ENCODE data around the gene NAPG.
"Not testable (repeated sequence)": the region's sequence is repeated elsewhere in the genome, so short reads cannot be mapped to it uniquely, and the experiment has no call there.

NAPG gene

DNA sequence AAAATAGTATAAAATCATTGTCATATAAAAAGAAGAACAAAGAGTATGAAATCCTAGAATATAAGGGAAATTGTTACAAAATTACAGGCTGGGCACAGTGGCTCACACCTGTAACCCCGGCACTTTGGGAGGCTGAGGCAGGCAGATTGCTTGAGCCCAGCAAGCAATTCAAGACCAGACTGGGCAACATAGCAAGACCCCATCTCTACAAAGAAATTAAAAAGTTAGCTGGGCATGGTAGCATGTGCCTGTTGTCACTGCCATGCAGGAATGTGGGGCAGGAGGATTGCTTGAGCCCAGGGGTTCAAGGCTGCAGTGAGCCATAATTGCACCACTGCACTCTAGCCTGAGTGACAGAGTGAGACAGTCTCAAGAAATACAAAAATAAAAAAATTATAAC, 44.8 kb downstream of the NAPG start:
- H3K27me3 ChIP-seq (ENCODE audit: control insufficient read depth in 3 of 3, insufficient read depth in 3 of 3, low read depth in 1 of 3, low read length in 3 of 3) = no peaks in the 10 kb centered on the region
- no peak overlapping the region for H2AFZ ChIP-seq (ENCODE audit: low read length)
- WGBS, 2 donors (ENCODE audit: extremely low coverage in 2 of 2, insufficient read length in 2 of 2, insufficient replicate concordance in 1 of 2) = no CpG with 5 or more reads among the region's 1 CpG

DNA sequence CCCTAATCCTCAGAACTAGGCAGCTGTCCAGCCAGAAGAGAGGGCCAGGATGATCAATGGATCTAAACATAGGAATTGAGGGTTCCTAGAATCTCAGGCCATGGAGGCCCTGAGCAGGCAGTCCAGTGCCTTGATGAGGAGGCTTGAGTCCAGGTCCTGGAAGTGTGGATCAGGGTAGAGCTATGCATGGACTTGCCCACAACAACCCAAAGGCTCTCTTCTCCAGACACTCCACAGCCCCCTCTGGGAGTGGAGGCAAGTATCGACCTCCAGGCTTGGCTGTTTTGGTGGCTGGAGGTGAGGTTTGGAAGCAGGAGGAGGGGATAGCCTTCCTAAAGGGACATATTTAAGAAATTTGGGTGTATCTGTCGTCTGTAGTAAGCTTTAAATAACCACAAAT, 45.7 kb downstream of the NAPG start:
- H3K79me1 ChIP-seq (ENCODE audit: low read depth, low read length) = no peaks in the 10 kb centered on the region
- no peak overlapping the region for H3K4me3 ChIP-seq (ENCODE audit: low read length in 2 of 2)
- H3K4ac ChIP-seq (ENCODE audit: low read length) = no peak overlapping the region
- H3K27me3 ChIP-seq (ENCODE audit: control insufficient read depth in 3 of 3, insufficient read depth in 3 of 3, low read depth in 1 of 3, low read length in 3 of 3) = no peaks in the 10 kb centered on the region
- H2BK120ac ChIP-seq (ENCODE audit: low read depth, low read length) = no peak overlapping the region
- H2AK5ac ChIP-seq (ENCODE audit: low read depth, low read length) = no peak overlapping the region
- H2BK12ac ChIP-seq (ENCODE audit: low read length) = no peak overlapping the region
- no peak overlapping the region for H3K4me2 ChIP-seq (ENCODE audit: insufficient read depth, low read length, poor library complexity, severe bottlenecking)
- no peak overlapping the region for H3K23ac ChIP-seq (ENCODE audit: low read depth, low read length, poor library complexity)
- H3K9ac ChIP-seq (ENCODE audit: low read depth, low read length, poor library complexity) = no peak overlapping the region
- H3K36me3 ChIP-seq (replicated peaks in 1 of 2; ENCODE audit: control insufficient read depth in 2 of 2, insufficient read depth in 2 of 2, low read length in 2 of 2) = no peaks in the 10 kb centered on the region
- H3K27ac ChIP-seq (replicated peaks; ENCODE audit: low read length) = no peak overlapping the region
- no peak overlapping the region for H2BK5ac ChIP-seq (ENCODE audit: low read length)
- H2BK15ac ChIP-seq (ENCODE audit: low read length) = no peak overlapping the region
- no peak overlapping the region for H4K8ac ChIP-seq (ENCODE audit: low read depth, low read length)
- no peaks in the 10 kb centered on the region for H3K4me1 ChIP-seq (ENCODE audit: control insufficient read depth in 2 of 2, insufficient read depth in 1 of 2, low read depth in 1 of 2, low read length in 2 of 2)
- no peak overlapping the region for H2AFZ ChIP-seq (ENCODE audit: low read length)
- DNase-seq (ENCODE audit: low spot score) = no peak
- H3K9me3 ChIP-seq (replicated peaks in 1 of 2; ENCODE audit: control insufficient read depth in 2 of 2, insufficient read depth in 1 of 2, low read depth in 1 of 2, low read length in 2 of 2) = peaks cover 1 to 3% of the 10 kb centered on the region in 2 donors
- no peak overlapping the region for H4K91ac ChIP-seq (ENCODE audit: low read depth, low read length, poor library complexity)
- no peak overlapping the region for H3K14ac ChIP-seq (ENCODE audit: low read length)
- no peak overlapping the region for H3K18ac ChIP-seq (ENCODE audit: low read length)
- WGBS, 2 donors (ENCODE audit: extremely low coverage in 2 of 2, insufficient read length in 2 of 2, insufficient replicate concordance in 1 of 2) = no CpG with 5 or more reads among the region's 2 CpGs

More for the DNA sequence above, 44.8 kb downstream of the NAPG start:
- H2BK15ac ChIP-seq (ENCODE audit: low read length) = no peak overlapping the region
- H3K9ac ChIP-seq (ENCODE audit: low read depth, low read length, poor library complexity) = no peak overlapping the region
- no peak overlapping the region for H3K18ac ChIP-seq (ENCODE audit: low read length)
- peaks cover 0 to 2% of the 10 kb centered on the region in 2 donors for H3K4me1 ChIP-seq (ENCODE audit: control insufficient read depth in 2 of 2, insufficient read depth in 1 of 2, low read depth in 1 of 2, low read length in 2 of 2)
- no peak overlapping the region for H3K27ac ChIP-seq (replicated peaks; ENCODE audit: low read length)
- no peak overlapping the region for H3K14ac ChIP-seq (ENCODE audit: low read length)
- H3K4ac ChIP-seq (ENCODE audit: low read length) = no peak overlapping the region
- H4K91ac ChIP-seq (ENCODE audit: low read depth, low read length, poor library complexity) = no peak overlapping the region
- H4K8ac ChIP-seq (ENCODE audit: low read depth, low read length) = no peak overlapping the region
- H2BK5ac ChIP-seq (ENCODE audit: low read length) = no peak overlapping the region
- H3K9me3 ChIP-seq (replicated peaks in 1 of 2; ENCODE audit: control insufficient read depth in 2 of 2, insufficient read depth in 1 of 2, low read depth in 1 of 2, low read length in 2 of 2) = peaks cover 1 to 3% of the 10 kb centered on the region in 2 donors
- DNase-seq (ENCODE audit: low spot score) = no peak
- no peak overlapping the region for H3K4me3 ChIP-seq (ENCODE audit: low read length in 2 of 2)
- no peaks in the 10 kb centered on the region for H3K36me3 ChIP-seq (replicated peaks in 1 of 2; ENCODE audit: control insufficient read depth in 2 of 2, insufficient read depth in 2 of 2, low read length in 2 of 2)
- no peak overlapping the region for H3K4me2 ChIP-seq (ENCODE audit: insufficient read depth, low read length, poor library complexity, severe bottlenecking)
- H2AK5ac ChIP-seq (ENCODE audit: low read depth, low read length) = no peak overlapping the region
- no peak overlapping the region for H3K23ac ChIP-seq (ENCODE audit: low read depth, low read length, poor library complexity)
- no peak overlapping the region for H2BK120ac ChIP-seq (ENCODE audit: low read depth, low read length)
- H3K79me1 ChIP-seq (ENCODE audit: low read depth, low read length) = no peaks in the 10 kb centered on the region
- no peak overlapping the region for H2BK12ac ChIP-seq (ENCODE audit: low read length)

DNA sequence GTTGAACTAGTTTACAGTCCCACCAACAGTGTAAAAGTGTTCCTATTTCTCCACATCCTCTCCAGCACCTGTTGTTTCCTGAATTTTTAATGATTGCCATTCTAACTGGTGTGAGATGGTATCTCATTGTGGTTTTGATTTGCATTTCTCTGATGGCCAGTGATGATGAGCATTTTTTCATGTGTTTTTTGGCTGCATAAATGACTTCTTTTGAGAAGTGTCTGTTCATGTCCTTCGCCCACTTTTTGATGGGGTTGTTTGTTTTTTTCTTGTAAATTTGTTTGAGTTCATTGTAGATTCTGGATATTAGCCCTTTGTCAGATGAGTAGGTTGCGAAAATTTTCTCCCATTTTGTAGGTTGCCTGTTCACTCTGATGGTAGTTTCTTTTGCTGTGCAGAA, 47.4 kb downstream of the NAPG start:
- not testable (repeated sequence) for H3K79me1 ChIP-seq (ENCODE audit: low read depth, low read length); DNase-seq (ENCODE audit: low spot score); H3K9ac ChIP-seq (ENCODE audit: low read depth, low read length, poor library complexity); H2BK15ac ChIP-seq (ENCODE audit: low read length); H2BK120ac ChIP-seq (ENCODE audit: low read depth, low read length); H3K4ac ChIP-seq (ENCODE audit: low read length); H3K4me2 ChIP-seq (ENCODE audit: insufficient read depth, low read length, poor library complexity, severe bottlenecking); H2BK5ac ChIP-seq (ENCODE audit: low read length); H3K4me3 ChIP-seq (ENCODE audit: low read length in 2 of 2); H3K27me3 ChIP-seq (ENCODE audit: control insufficient read depth in 3 of 3, insufficient read depth in 3 of 3, low read depth in 1 of 3, low read length in 3 of 3); H3K9me3 ChIP-seq (replicated peaks in 1 of 2; ENCODE audit: control insufficient read depth in 2 of 2, insufficient read depth in 1 of 2, low read depth in 1 of 2, low read length in 2 of 2); H3K4me1 ChIP-seq (ENCODE audit: control insufficient read depth in 2 of 2, insufficient read depth in 1 of 2, low read depth in 1 of 2, low read length in 2 of 2); H2AFZ ChIP-seq (ENCODE audit: low read length); H3K18ac ChIP-seq (ENCODE audit: low read length); H3K14ac ChIP-seq (ENCODE audit: low read length); H4K91ac ChIP-seq (ENCODE audit: low read depth, low read length, poor library complexity); H2BK12ac ChIP-seq (ENCODE audit: low read length); H3K23ac ChIP-seq (ENCODE audit: low read depth, low read length, poor library complexity); H4K8ac ChIP-seq (ENCODE audit: low read depth, low read length); H2AK5ac ChIP-seq (ENCODE audit: low read depth, low read length); H3K36me3 ChIP-seq (replicated peaks in 1 of 2; ENCODE audit: control insufficient read depth in 2 of 2, insufficient read depth in 2 of 2, low read length in 2 of 2); H3K27ac ChIP-seq (replicated peaks; ENCODE audit: low read length)
- no CpG with 5 or more reads among the region's 2 CpGs for WGBS, 2 donors (ENCODE audit: extremely low coverage in 2 of 2, insufficient read length in 2 of 2, insufficient replicate concordance in 1 of 2)

DNA sequence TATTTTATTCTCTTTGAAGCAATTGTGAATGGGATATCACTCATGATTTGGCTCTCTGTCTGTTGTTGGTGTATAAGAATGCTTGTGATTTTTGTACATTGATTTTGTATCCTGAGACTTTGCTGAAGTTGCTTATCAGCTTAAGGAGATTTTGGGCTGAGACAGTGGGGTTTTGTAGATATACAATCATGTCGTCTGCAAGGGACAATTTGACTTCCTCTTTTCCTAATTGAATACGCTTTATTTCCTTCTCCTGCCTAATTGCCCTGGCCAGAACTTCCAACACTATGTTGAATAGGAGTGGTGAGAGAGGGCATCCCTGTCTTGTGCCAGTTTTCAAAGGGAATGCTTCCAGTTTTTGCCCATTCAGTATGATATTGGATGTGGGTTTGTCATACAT, 48.6 kb downstream of the NAPG start:
- not testable (repeated sequence) for H3K18ac ChIP-seq (ENCODE audit: low read length); H3K36me3 ChIP-seq (replicated peaks in 1 of 2; ENCODE audit: control insufficient read depth in 2 of 2, insufficient read depth in 2 of 2, low read length in 2 of 2); H3K4me1 ChIP-seq (ENCODE audit: control insufficient read depth in 2 of 2, insufficient read depth in 1 of 2, low read depth in 1 of 2, low read length in 2 of 2); H3K27ac ChIP-seq (replicated peaks; ENCODE audit: low read length); H2BK12ac ChIP-seq (ENCODE audit: low read length); H3K14ac ChIP-seq (ENCODE audit: low read length); H2AFZ ChIP-seq (ENCODE audit: low read length); H3K4ac ChIP-seq (ENCODE audit: low read length); H4K8ac ChIP-seq (ENCODE audit: low read depth, low read length); H4K91ac ChIP-seq (ENCODE audit: low read depth, low read length, poor library complexity); H3K9me3 ChIP-seq (replicated peaks in 1 of 2; ENCODE audit: control insufficient read depth in 2 of 2, insufficient read depth in 1 of 2, low read depth in 1 of 2, low read length in 2 of 2); H2BK5ac ChIP-seq (ENCODE audit: low read length); H3K79me1 ChIP-seq (ENCODE audit: low read depth, low read length); H3K4me2 ChIP-seq (ENCODE audit: insufficient read depth, low read length, poor library complexity, severe bottlenecking); H3K4me3 ChIP-seq (ENCODE audit: low read length in 2 of 2); H2BK15ac ChIP-seq (ENCODE audit: low read length); H2AK5ac ChIP-seq (ENCODE audit: low read depth, low read length); H3K27me3 ChIP-seq (ENCODE audit: control insufficient read depth in 3 of 3, insufficient read depth in 3 of 3, low read depth in 1 of 3, low read length in 3 of 3); DNase-seq (ENCODE audit: low spot score); H2BK120ac ChIP-seq (ENCODE audit: low read depth, low read length); H3K9ac ChIP-seq (ENCODE audit: low read depth, low read length, poor library complexity); H3K23ac ChIP-seq (ENCODE audit: low read depth, low read length, poor library complexity)
- no CpG with 5 or more reads among the region's 2 CpGs for WGBS, 2 donors (ENCODE audit: extremely low coverage in 2 of 2, insufficient read length in 2 of 2, insufficient replicate concordance in 1 of 2)
